Liver (tissue), 9 donors: ENCODE data around the gene UBTD1. TPM values are rescaled to one million over a fixed set of nuclear protein-coding genes. Genes with fewer than 3 reads are reported as not detected.

Source experiments
- DNase-seq: peaks from one replicate; pipeline ENCODE4 v3.0.0-alpha.2; 2017; ENCODE audit warnings: low spot score
- H3K27ac ChIP-seq, 2 donors: one replicate each; pipeline ENCODE4 v1.7.0; 2013; ENCODE audit warnings: inconsistent platforms in 2 of 2, low read length in 2 of 2, control low read depth in 1 of 2, low read depth in 1 of 2, mild to moderate bottlenecking in 1 of 2
- H3K27me3 ChIP-seq, 4 donors: one replicate each; pipeline versions ENCODE4 v1.6.1 to v1.7.0; 2013; ENCODE audit warnings: low read length in 3 of 4, inconsistent platforms in 1 of 4, mild to moderate bottlenecking in 1 of 4, moderate library complexity in 1 of 4; ENCODE audit not compliant: control insufficient read depth in 4 of 4, insufficient read depth in 4 of 4
- H3K36me3 ChIP-seq, 4 donors: one replicate each; pipeline versions ENCODE4 v1.6.1 to v1.7.0; 2013; ENCODE audit warnings: low read length in 3 of 4, mild to moderate bottlenecking in 3 of 4, low read depth in 1 of 4, moderate library complexity in 1 of 4; ENCODE audit not compliant: control insufficient read depth in 4 of 4, insufficient read depth in 3 of 4
- H3K4me1 ChIP-seq, 4 donors: one replicate each; pipeline versions ENCODE4 v1.6.1 to v1.7.0; 2013; ENCODE audit warnings: low read length in 3 of 4, mild to moderate bottlenecking in 3 of 4, moderate library complexity in 1 of 4; ENCODE audit not compliant: control insufficient read depth in 4 of 4, insufficient read depth in 4 of 4
- H3K4me3 ChIP-seq, 3 donors: one replicate each; pipeline versions ENCODE4 v1.6.1 to v1.7.0; 2013; ENCODE audit warnings: low read length in 3 of 3, control low read depth in 1 of 3, low read depth in 1 of 3, mild to moderate bottlenecking in 1 of 3
- H3K9ac ChIP-seq, 2 donors: one replicate each; pipeline ENCODE4 v1.7.0; 2013; ENCODE audit warnings: low read length in 2 of 2, mild to moderate bottlenecking in 2 of 2, moderate library complexity in 2 of 2, control low read depth in 1 of 2, low read depth in 1 of 2
- H3K9me3 ChIP-seq, 4 donors: one replicate each; pipeline versions ENCODE4 v1.6.1 to v1.7.0; 2013; ENCODE audit warnings: low read length in 3 of 4; ENCODE audit not compliant: control insufficient read depth in 4 of 4
- ATF3 ChIP-seq: IDR thresholded peaks from 2 replicates; pipeline ENCODE4 v1.6.1; 2016; ENCODE audit warnings: antibody characterized with exemption
- CTCF ChIP-seq: fragments of 150-350 bp; IDR thresholded peaks from 2 replicates; pipeline ENCODE4 v1.5.1; 2017; ENCODE audit warnings: improper control_type of control experiment, low read depth, low read length; ENCODE audit not compliant: missing input control
- EGR1 ChIP-seq, 2 donors: IDR thresholded peaks; 2 replicates each; pipeline ENCODE4 v1.6.1; 2016 to 2018; ENCODE audit warnings: antibody characterized with exemption in 2 of 2, low read depth in 2 of 2
- FOXA1 ChIP-seq: IDR thresholded peaks from 2 replicates; pipeline ENCODE4 v1.6.1; 2016; ENCODE audit warnings: antibody characterized with exemption
- FOXA2 ChIP-seq: IDR thresholded peaks from 2 replicates; pipeline ENCODE4 v1.6.1; 2016; ENCODE audit warnings: antibody characterized with exemption
- HNF4A ChIP-seq, 2 donors: conservative IDR thresholded peaks; 2 replicates each; pipeline ENCODE4 v1.6.1; 2016; ENCODE audit warnings: antibody characterized with exemption in 2 of 2, mild to moderate bottlenecking in 2 of 2
- HNF4G ChIP-seq: IDR thresholded peaks from 2 replicates; pipeline ENCODE4 v1.6.1; 2016; ENCODE audit warnings: antibody characterized with exemption
- JUND ChIP-seq, 2 donors: IDR thresholded peaks; 2 replicates each; pipeline ENCODE4 v1.6.1; 2016; ENCODE audit warnings: antibody characterized with exemption in 2 of 2
- MAX ChIP-seq: IDR thresholded peaks from 2 replicates; pipeline ENCODE4 v1.6.1; 2016; ENCODE audit warnings: antibody characterized with exemption
- RAD21 ChIP-seq, 2 donors: IDR thresholded peaks; 2 replicates each; pipeline ENCODE4 v1.6.1; 2016; ENCODE audit warnings: antibody characterized with exemption in 2 of 2, mild to moderate bottlenecking in 2 of 2
- REST ChIP-seq: IDR thresholded peaks from 2 replicates; pipeline ENCODE4 v1.6.1; 2016; ENCODE audit warnings: antibody characterized with exemption, mild to moderate bottlenecking
- RXRA ChIP-seq, 2 donors: IDR thresholded peaks; 2 replicates each; pipeline ENCODE4 v1.6.1; 2017 to 2018; ENCODE audit warnings: antibody characterized with exemption in 2 of 2, mild to moderate bottlenecking in 1 of 2
- TAF1 ChIP-seq: conservative IDR thresholded peaks from 2 replicates; pipeline ENCODE4 v1.6.1; 2016; ENCODE audit warnings: antibody characterized with exemption, mild to moderate bottlenecking
- YY1 ChIP-seq: IDR thresholded peaks from 2 replicates; pipeline ENCODE4 v1.6.1; 2016; ENCODE audit warnings: antibody characterized with exemption, mild to moderate bottlenecking
- ZBTB33 ChIP-seq: IDR thresholded peaks from 2 replicates; pipeline ENCODE4 v1.6.1; 2016; ENCODE audit warnings: antibody characterized with exemption
- WGBS: extraction: QIAGEN DNeasy Blood & Tissue Kit; methylation state at CpG from one replicate; pipeline ENCODE4 v1.1.7; 2013; 5-methylcytosine and 5-hydroxymethylcytosine counted together
- polyA plus RNA-seq, 2 donors: library from polyadenylated mRNA; stranded (reverse) in 1 of 2; unstranded in 1 of 2; fragments of 200-250 nt in 1 of 2; fragments of >200 nt in 1 of 2; fragmentation: Nextera tagmentation in 1 of 2; extraction: Ambion mirVana in 1 of 2; gene quantifications; one replicate each; pipeline versions ENCODE4 v1.2.1 to v1.2.3, GENCODE V29; 2013 to 2015
- total RNA-seq, 2 donors: library from RNA; depleted of rRNA; stranded (reverse); fragments of >200 nt; gene quantifications; one replicate each; pipeline ENCODE4 v1.2.3, GENCODE V29; 2014
- donor health status: healthy.
- donor health status: healthy.
- donor health status: healthy.
- donor health status: healthy.
- donor health status: healthy.

The UBTD1 gene
- total and polyA plus RNA-seq, 4 donors = 2.7 to 11.0 (median 9.3) TPM

- no peak for TF ChIP-seq YY1
- TF ChIP-seq RAD21 (IDR thresholded peaks at IDR 0.05) = no peak
- TF ChIP-seq FOXA1 = no peak
- no peak for TF ChIP-seq EGR1 (IDR thresholded peaks at IDR 0.05; ENCODE audit: low read depth in 2 of 2)
- TF ChIP-seq FOXA2 = no peak
- TF ChIP-seq RXRA (IDR thresholded peaks at IDR 0.05) = no peak
- no peak for TF ChIP-seq REST
- TF ChIP-seq ZBTB33 = no peak
- TF ChIP-seq MAX = no peak
- TF ChIP-seq JUND (IDR thresholded peaks at IDR 0.05) = no peak
- peaks cover 0 to 8% (median 2%) of the 10 kb centered on the region in 4 donors for H3K4me1 ChIP-seq
- 94% methylated on average over 7 of the region's 7 CpGs for WGBS
- H3K27ac ChIP-seq = no peak overlapping the region
- no peaks in the 10 kb centered on the region for H3K9me3 ChIP-seq
- H3K36me3 ChIP-seq = peaks cover 11 to 82% (median 74%) of the 10 kb centered on the region in 4 donors
- H3K9ac ChIP-seq = no peak overlapping the region
- H3K27me3 ChIP-seq = no peaks in the 10 kb centered on the region
- H3K4me3 ChIP-seq = no peak overlapping the region
- DNase-seq = no peak
Observed at GRCh38 chr10:97459933-97460332, 38.8 kb upstream of the UBTD1 start.

- Histone ChIP-seq H3K27me3 (no peaks in the 10 kb centered on the region), H3K4me3 (no peak overlapping the region), H3K4me1 (peaks cover 0 to 7% (median 1%) of the 10 kb centered on the region in 4 donors), H3K9me3 (no peaks in the 10 kb centered on the region), H3K27ac (no peak overlapping the region), H3K9ac (no peak overlapping the region), H3K36me3 (peaks cover 11 to 82% (median 75%) of the 10 kb centered on the region in 4 donors)
- WGBS = 92% methylated on average over 2 of the region's 2 CpGs
- DNase-seq = no peak
- no peak for TF ChIP-seq EGR1 (IDR thresholded peaks at IDR 0.05; ENCODE audit: low read depth in 2 of 2)
- TF ChIP-seq HNF4A (conservative IDR thresholded peaks at IDR 0.05) = no peak
- no peak for TF ChIP-seq YY1
- no peak for TF ChIP-seq MAX
- TF ChIP-seq ATF3 = no peak
- TF ChIP-seq FOXA1 = no peak
- TF ChIP-seq HNF4G = no peak
- TF ChIP-seq REST = no peak
- no peak for TF ChIP-seq ZBTB33
- no peak for TF ChIP-seq JUND (IDR thresholded peaks at IDR 0.05)
- TF ChIP-seq RAD21 (IDR thresholded peaks at IDR 0.05) = no peak
- no peak for TF ChIP-seq TAF1
- no peak for TF ChIP-seq CTCF
- no peak for TF ChIP-seq RXRA (IDR thresholded peaks at IDR 0.05)
Observed at GRCh38 chr10:97462309-97462708, 36.4 kb upstream of the UBTD1 start.
